ENCODE measurements around the gene CRABP2. TPM values are rescaled to one million over a fixed set of nuclear protein-coding genes. Genes with fewer than 3 reads are reported as not detected.

The CRABP2 gene
- total and polyA plus RNA-seq, 2 donors (not counting 3 experiments of a cell fraction or from before 2014, with no cell fraction given) = 0.32 to 1.0 TPM

- H3K4me3 ChIP-seq (replicated peaks in 1 of 3; ENCODE audit: insufficient read depth in 1 of 3, low read depth in 1 of 3, low read length in 3 of 3) = no peak overlapping the region
- no peaks in the 10 kb centered on the region for H4K20me1 ChIP-seq (replicated peaks; ENCODE audit: control insufficient read depth, extremely low read depth, insufficient read depth, low read length)
- H3K27ac ChIP-seq (ENCODE audit: insufficient read depth, low read depth, low read length) = no peak overlapping the region
- FAIRE-seq = no peak
- no peaks in the 10 kb centered on the region for H3K9me3 ChIP-seq (replicated peaks; ENCODE audit: control insufficient read depth, insufficient read depth, low read length)
- no peak overlapping the region for H2AFZ ChIP-seq (ENCODE audit: low read depth, low read length)
- dilution Hi-C loops (cut with MboI; ENCODE audit: extremely low pct_ligation_motif_present, low sequenced_read_pairs) = no loop called here
- no peak for TF ChIP-seq MYC (IDR thresholded peaks at IDR 0.05; ENCODE audit: low read depth, low read length)
- no TSS peak for BruUV-seq (replicated peaks)
- intact Hi-C loops (cut with micrococcal nuclease) = no loop called here
- no peak overlapping the region for H3K4me2 ChIP-seq (ENCODE audit: insufficient read depth, low read length)
- CTCF ChIA-PET = interaction anchor here (1.2 to 8.7 kb wide), 4 partner anchors 20 to 67 kb away, joined by 6 to 237 read pairs (median 138); partner anchors contain the start of genes HAPLN2 and NES
- DNase-seq (ENCODE audit: low read depth, low spot score) = no peak
- no peaks in the 10 kb centered on the region for H3K9me1 ChIP-seq (replicated peaks; ENCODE audit: control insufficient read depth, extremely low read depth, insufficient read depth, low read length)
- no peaks in the 10 kb centered on the region for H3K36me3 ChIP-seq (ENCODE audit: control insufficient read depth in 2 of 2, extremely low read depth in 1 of 2, insufficient read depth in 2 of 2, low read length in 2 of 2)
- no peak overlapping the region for H3K9ac ChIP-seq (replicated peaks; ENCODE audit: extremely low read depth, insufficient read depth, low read length)
- H3K79me2 ChIP-seq (ENCODE audit: control insufficient read depth, insufficient read depth, low read length) = no peaks in the 10 kb centered on the region
- H3K27me3 ChIP-seq (ENCODE audit: control insufficient read depth in 2 of 2, insufficient read depth in 2 of 2, low read length in 2 of 2) = peaks cover 3 to 9% of the 10 kb centered on the region in 2 experiments
- peaks cover 51% of the 10 kb centered on the region for H3K4me1 ChIP-seq (ENCODE audit: control insufficient read depth, extremely low read depth, insufficient read depth, low read length)
- POLR2A ChIA-PET = interaction anchor here (1.1 kb wide), 1 partner anchor 31 kb away, joined by 8 read pairs; no protein-coding TSS in a partner anchor
These were observed 46.9 kb downstream of the CRABP2 start for GRCh38 chr1:156658496-156658895.

DNA sequence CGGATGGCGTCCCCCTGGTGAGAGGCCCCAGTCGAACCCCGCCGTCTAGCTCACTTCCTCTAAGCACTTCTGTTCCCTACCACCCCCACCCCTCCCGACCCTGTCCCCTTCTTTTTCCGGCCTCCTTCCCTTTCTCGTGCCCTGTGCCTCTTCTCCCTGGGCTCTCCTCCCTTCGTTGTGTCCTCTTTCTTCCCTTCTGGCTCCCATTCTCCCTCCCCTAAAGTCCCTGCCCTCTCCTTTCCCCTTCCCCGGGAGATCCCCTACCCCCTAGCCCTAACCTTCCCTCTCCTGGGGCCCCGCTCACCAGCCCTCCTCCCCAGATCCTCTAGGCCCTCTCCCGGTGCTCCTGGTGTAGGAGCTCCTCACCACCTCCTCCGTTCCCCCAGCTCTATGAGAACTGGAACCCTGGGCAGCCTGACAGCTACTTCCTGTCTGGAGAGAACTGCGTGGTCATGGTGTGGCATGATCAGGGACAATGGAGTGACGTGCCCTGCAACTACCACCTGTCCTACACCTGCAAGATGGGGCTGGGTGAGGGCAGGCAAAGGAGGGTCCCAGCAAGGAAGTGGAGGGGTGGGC, 47.6 kb downstream of the CRABP2 start:
- H3K4me3 ChIP-seq (replicated peaks in 1 of 3; ENCODE audit: insufficient read depth in 1 of 3, low read depth in 1 of 3, low read length in 3 of 3) = no peak overlapping the region

More for the DNA sequence above, 47.6 kb downstream of the CRABP2 start:
- FAIRE-seq (peak; percentile 21), DNase-seq (ENCODE audit: low read depth, low spot score) (no peak)
- dilution Hi-C loops (cut with MboI; ENCODE audit: extremely low pct_ligation_motif_present, low sequenced_read_pairs) (no loop called here), intact Hi-C loops (cut with micrococcal nuclease) (loop anchor here (1.0 kb wide), 2 partner anchors 32 to 74 kb away; no protein-coding TSS in a partner anchor)
- H3K9me3 ChIP-seq (replicated peaks; ENCODE audit: control insufficient read depth, insufficient read depth, low read length) = no peaks in the 10 kb centered on the region
- H3K9me1 ChIP-seq (replicated peaks; ENCODE audit: control insufficient read depth, extremely low read depth, insufficient read depth, low read length) = no peaks in the 10 kb centered on the region
- H3K27ac ChIP-seq (ENCODE audit: insufficient read depth, low read depth, low read length) = no peak overlapping the region
- no peak overlapping the region for H3K9ac ChIP-seq (replicated peaks; ENCODE audit: extremely low read depth, insufficient read depth, low read length)
- H4K20me1 ChIP-seq (replicated peaks; ENCODE audit: control insufficient read depth, extremely low read depth, insufficient read depth, low read length) = no peaks in the 10 kb centered on the region
- H3K36me3 ChIP-seq (ENCODE audit: control insufficient read depth in 2 of 2, extremely low read depth in 1 of 2, insufficient read depth in 2 of 2, low read length in 2 of 2) = no peaks in the 10 kb centered on the region
- TF ChIP-seq EZH2 (IDR thresholded peaks at IDR 0.05; ENCODE audit: borderline replicate concordance, low read depth, low read length, severe bottlenecking) = no peak
- no peak for TF ChIP-seq MYC (IDR thresholded peaks at IDR 0.05; ENCODE audit: low read depth, low read length)
- no peak for TF ChIP-seq JUN (IDR thresholded peaks at IDR 0.05; ENCODE audit: borderline replicate concordance, insufficient read depth, insufficient read length, low read depth)
- TF ChIP-seq POLR2A (IDR thresholded peaks at IDR 0.05; ENCODE audit: low read depth, low read length) = no peak
- no peak for TF ChIP-seq GATA2 (IDR thresholded peaks at IDR 0.05; ENCODE audit: insufficient read depth, insufficient read length, low read depth, low read length)
- TF ChIP-seq POLR2AphosphoS5 (IDR thresholded peaks at IDR 0.05; ENCODE audit: insufficient read depth, low read depth, low read length) = no peak
- TF ChIP-seq, protein P1, sequence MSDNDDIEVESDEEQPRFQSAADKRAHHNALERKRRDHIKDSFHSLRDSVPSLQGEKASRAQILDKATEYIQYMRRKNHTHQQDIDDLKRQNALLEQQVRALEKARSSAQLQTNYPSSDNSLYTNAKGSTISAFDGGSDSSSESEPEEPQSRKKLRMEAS (IDR thresholded peaks at IDR 0.05; ENCODE audit: insufficient read depth, insufficient read length) = no peak
- no peak for TF ChIP-seq FOS (IDR thresholded peaks at IDR 0.05; ENCODE audit: borderline replicate concordance, insufficient read depth, low read length)
- TF ChIP-seq CTCF (IDR thresholded peaks at IDR 0.05; ENCODE audit: extremely low read depth in 1 of 2, insufficient read depth in 1 of 2, low read depth in 1 of 2, low read length in 2 of 2) = no peak
- no peak overlapping the region for H2AFZ ChIP-seq (ENCODE audit: low read depth, low read length)
- peak overlapping the region; percentile 55 for H3K4me2 ChIP-seq (ENCODE audit: insufficient read depth, low read length)
- no TSS peak for BruUV-seq (replicated peaks)
- no peaks in the 10 kb centered on the region for H3K79me2 ChIP-seq (ENCODE audit: control insufficient read depth, insufficient read depth, low read length)
- H3K4me1 ChIP-seq (ENCODE audit: control insufficient read depth, extremely low read depth, insufficient read depth, low read length) = peaks cover 44% of the 10 kb centered on the region
- ChIA-PET CTCF (interaction anchor here (0.6 to 8.7 kb wide), 11 partner anchors 9 to 277 kb away, joined by 3 to 237 read pairs (median 3); partner anchors contain the start of genes HAPLN2 and NES), POLR2A (interaction anchor here (1.1 kb wide), 1 partner anchor 31 kb away, joined by 8 read pairs; no protein-coding TSS in a partner anchor)
- H3K27me3 ChIP-seq (ENCODE audit: control insufficient read depth in 2 of 2, insufficient read depth in 2 of 2, low read length in 2 of 2) = peaks cover 3 to 9% of the 10 kb centered on the region in 2 experiments

Measured in endothelial cell of umbilical vein (primary cell).